GM18498 (cell line): Measurements from ENCODE around the gene CRB1.

Experiments
- ATAC-seq: cut with Tn5 transposase; IDR thresholded peaks from one replicate; pipeline ENCODE4 v1.9.1; 2021; ENCODE audit warnings: mild to moderate bottlenecking, moderate library complexity; ENCODE audit not compliant: unreplicated experiment

Gene CRB1

DNA sequence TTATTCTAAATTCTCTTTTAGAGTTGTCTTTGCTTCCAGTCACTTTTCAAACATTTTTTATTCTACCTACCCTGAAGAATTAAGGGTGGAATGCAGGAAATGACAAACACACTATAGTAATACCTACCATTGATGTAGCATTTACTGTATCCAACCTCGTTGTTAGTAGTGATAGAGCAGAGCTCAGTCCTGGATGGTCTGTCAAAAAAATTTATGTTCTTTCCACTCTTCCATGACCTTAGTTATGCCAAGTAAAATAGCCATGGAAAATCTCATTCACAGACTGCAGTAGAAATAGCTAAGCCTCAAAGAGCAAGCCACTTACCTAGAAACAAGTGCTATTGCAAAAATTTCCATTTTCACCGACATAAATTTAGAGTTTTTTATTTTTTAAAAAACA lies 74.6 kb downstream of the CRB1 start:
- ATAC-seq = no peak

GRCh38 chr1:197343663-197344273 lies 75.7 kb downstream of the CRB1 start:
- ATAC-seq = no peak

DNA sequence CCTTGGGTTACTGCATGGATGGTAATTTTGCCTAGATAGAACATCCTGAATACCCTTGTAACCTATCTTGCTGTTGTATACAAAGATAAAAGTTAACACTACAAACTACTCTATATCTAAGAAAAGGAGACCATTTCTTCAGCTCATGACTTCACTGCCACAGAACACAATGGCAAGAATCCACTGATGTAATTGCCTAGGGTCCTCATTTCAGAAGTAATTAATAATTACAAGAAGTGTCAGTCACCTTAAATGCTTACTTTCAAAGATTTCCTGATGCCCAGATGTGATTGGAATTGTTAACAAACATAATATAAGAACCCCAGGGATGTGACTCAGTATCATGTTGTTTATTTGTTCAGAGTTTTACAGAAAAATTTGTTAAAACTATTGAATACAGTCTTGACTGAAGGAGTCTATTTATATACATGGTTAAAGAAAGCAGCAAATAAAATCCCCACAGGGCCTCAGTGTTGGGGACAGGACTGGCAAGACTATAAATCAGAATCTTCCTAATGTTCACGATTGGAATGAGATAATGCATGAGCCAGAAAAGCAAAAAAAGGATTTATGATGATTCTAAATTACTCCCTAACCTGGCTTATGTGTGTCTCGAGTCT lies 83.9 kb downstream of the CRB1 start:
- ATAC-seq = no peak

- ATAC-seq = no peak
Measured at GRCh38 chr1:197355248-197355995, 87.4 kb downstream of the CRB1 start.

DNA sequence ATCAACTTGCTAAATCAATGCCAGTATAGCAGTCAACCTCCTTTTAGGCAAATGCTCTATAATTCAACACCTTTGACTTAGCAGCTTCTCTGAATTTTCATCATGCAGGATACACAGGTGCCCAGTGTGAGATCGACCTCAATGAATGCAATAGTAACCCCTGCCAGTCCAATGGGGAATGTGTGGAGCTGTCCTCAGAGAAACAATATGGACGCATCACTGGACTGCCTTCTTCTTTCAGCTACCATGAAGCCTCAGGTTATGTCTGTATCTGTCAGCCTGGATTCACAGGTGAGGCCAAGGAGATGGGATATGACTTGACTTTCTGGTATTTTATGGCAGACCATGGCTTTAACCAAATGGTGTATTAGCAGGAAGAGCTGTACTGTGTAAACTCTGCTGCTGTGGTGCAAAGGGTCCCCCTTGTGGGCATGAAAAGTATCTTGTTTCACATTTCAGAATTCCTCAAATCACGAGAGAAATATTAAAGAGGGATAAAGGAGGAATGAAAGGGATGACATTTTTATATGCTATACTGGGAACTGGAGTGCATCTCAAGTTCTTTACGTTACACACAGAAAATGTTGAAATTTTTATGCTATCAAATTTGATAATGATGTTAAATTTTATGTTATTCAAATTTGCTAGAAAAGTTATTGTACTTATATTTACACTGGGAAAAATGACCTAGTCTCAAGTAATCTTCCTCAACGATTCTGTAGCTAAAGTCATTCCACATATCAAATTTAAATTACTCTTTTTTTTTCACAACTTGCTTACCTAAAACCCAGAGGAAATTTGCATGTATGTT lies 88.9 kb downstream of the CRB1 start:
- peak; percentile 74 for ATAC-seq

DNA sequence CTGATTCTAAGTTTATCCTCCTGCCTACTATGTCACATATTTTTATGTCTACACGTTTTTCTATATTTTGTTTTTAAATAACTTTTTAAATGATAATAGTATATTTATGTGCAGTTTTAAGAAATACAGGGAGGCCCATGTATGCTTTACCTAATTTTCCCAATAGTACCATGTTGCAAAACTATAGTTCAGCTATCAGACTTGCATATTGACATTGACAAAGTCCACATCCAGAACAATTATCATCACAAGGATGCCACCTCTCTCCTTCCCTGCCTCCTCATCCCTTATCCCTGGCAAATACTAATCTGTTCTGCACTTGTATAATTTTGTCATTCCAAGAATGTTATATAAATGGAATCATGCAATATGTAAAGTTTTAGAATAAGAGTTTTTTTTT lies 90.9 kb downstream of the CRB1 start:
- ATAC-seq = no peak

- ATAC-seq = no peak
Measured at GRCh38 chr1:197360068-197360467, 92.0 kb downstream of the CRB1 start.

DNA sequence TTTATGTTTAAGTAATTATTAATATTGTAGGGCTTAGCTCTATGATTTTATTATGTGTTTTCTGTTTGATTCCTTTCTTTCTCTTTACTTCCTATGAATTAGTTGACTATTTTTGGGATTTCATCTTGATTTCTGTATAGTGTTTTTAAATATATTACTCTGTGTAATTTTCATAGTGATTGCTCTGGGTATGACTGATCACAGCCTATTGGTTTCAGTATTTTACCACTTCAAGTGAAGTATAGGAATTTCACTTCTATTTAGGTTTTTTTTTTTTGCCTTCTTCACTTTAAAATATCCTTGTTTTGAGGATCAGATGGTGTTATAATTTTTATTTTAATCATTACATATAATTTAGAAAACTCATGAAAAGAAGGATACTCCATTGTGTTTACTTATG lies 94.8 kb downstream of the CRB1 start:
- no peak for ATAC-seq

DNA sequence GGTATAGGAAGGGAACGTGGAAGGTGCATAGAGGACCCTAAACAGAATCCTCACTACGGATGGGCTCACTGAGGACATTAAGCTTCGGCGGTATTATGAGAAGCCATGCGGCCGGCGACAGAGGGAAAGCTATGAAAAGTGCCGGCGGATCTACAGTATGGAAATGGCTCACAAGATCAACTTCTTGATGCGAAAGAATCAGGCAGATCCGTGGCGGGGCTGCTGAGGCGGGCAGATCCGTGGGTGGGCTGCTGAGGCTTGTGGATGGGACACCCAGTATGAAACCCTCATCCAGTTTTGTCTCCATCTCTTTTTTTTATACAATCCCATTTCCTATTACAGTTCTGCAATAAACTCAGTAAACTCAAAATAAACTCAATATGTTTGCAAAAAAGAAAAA lies 95.8 kb downstream of the CRB1 start:
- no peak for ATAC-seq

GRCh38 chr1:197366996-197367395 lies 98.9 kb downstream of the CRB1 start:
- ATAC-seq = no peak

- ATAC-seq = no peak
Measured at GRCh38 chr1:197367627-197368026, 99.6 kb downstream of the CRB1 start.

GRCh38 chr1:197374428-197374827 lies 106.4 kb downstream of the CRB1 start:
- ATAC-seq = peak; percentile 44

- no peak for ATAC-seq
Measured at GRCh38 chr1:197384471-197384870, 116.4 kb downstream of the CRB1 start.

- no peak for ATAC-seq
Measured at GRCh38 chr1:197388801-197389200, 120.7 kb downstream of the CRB1 start.

DNA sequence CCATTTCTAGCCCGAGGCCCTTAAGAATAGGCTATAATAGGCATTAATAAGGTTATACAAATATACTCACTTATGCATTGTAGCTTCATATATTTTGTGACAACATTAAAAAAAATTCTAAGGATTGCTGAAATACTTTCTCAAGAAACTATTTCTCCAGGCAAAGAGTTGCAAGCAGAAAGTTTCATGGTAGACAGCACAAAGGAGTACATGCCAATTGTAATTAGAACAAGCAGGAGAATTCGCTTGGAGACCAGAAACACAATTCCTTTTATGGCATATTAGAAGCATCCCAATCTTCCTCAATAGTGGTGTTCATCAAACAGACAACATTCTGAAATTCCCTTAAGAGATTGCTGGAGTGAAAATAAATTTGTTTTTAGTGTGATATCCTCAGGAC lies 122.8 kb downstream of the CRB1 start:
- no peak for ATAC-seq

- no peak for ATAC-seq
Measured at GRCh38 chr1:197391303-197392226, 123.5 kb downstream of the CRB1 start.

- ATAC-seq = no peak
Measured at GRCh38 chr1:197392541-197392940, 124.5 kb downstream of the CRB1 start.

- no peak for ATAC-seq
Measured at GRCh38 chr1:197393105-197393504, 125.1 kb downstream of the CRB1 start.

DNA sequence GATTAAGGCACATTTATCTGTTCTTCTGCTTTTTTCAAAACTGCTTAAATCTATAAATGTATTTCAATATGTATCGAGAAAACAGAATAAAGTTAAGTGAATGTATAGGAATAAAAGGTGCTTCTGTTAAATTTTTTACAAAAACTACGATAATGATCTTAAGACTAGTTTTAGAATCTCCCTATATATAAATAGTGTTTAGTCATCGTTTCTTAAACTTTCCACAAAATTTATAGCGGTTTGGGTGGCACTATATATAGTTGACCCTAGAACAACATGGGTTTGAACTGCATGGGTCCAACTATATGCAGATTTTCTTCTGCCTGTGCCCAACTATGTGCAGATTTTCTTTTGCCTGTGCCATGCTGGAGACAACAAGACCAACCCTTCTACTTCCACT lies 125.7 kb downstream of the CRB1 start:
- no peak for ATAC-seq

DNA sequence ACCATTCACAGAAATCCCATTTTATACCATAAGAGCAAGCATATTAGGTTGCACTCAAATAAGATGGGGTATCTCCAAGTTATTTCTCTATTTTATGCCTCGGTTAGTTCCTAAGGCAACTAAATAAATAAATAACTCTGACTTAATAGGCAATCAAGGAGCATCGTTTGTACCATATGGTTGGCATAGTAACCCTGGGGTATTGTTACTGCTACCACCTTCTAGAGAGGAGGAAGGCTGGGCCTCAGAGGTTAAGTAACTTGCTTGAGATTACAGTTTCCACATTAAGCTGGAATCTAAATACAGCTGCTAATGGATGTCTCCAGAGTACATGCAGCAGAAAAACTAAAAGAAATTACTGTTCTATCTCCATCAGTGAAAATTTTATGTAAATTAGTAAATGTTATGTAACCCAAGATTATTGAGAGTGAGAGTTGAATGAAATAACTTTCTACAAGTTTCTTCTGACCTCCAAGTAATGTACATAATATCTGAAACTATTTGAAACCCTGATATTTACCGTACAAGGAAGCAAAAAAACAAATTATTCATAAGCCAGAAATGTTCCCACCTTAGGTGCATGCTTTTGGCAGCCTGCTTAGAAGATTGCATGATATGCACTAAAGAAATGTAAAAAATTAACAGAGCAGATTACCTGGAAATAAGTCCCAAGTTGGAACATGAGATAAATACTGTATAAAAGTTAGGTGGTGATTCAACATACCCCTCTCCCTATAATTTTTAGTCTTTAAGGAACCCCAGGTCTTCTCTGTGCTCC lies 127.0 kb downstream of the CRB1 start:
- ATAC-seq = no peak
